SK-N-DZ (cell line): ENCODE measurements around the gene FPR2. TPM values are rescaled to one million over a fixed set of nuclear protein-coding genes. Genes with fewer than 3 reads are reported as not detected.
"Not testable (repeated sequence)": the region's sequence is repeated elsewhere in the genome, so short reads cannot be mapped to it uniquely, and the experiment has no call there.

Source experiments
- DNase-seq: peaks from one replicate; pipeline ENCODE4 v3.0.0-alpha.2; 2015; ENCODE audit warnings: low spot score
- polyA plus RNA-seq, 2 experiments: library from polyadenylated mRNA; depleted of rRNA; stranded (reverse); fragments of >200 nt; gene quantifications; 2 replicates each; pipeline ENCODE4 v1.2.3, GENCODE V29; 2014

FPR2 gene
- not detected in 2 replicates for polyA plus RNA-seq (2014; cell fraction: cytosol; rRNA removed)
- not detected in 2 replicates for polyA plus RNA-seq (2014; cell fraction: nucleus; rRNA removed)

GRCh38 chr19:51760697-51761356 lies at the start of gene FPR2:
Gene FPR2, plus strand, starts transcription at chr19:51761180. Its CDS starts 7,479 bp downstream, at chr19:51768659.
- DNase-seq: no peak

- no peak for DNase-seq
Observed at GRCh38 chr19:51711702-51712101, 49.3 kb upstream of the FPR2 start.

GRCh38 chr19:51712461-51713081 lies 48.4 kb upstream of the FPR2 start:
- peak; percentile 29 for DNase-seq

- no peak for DNase-seq
Observed at GRCh38 chr19:51713319-51714285, 47.4 kb upstream of the FPR2 start.

GRCh38 chr19:51714848-51715247 lies 46.1 kb upstream of the FPR2 start:
- DNase-seq: no peak

GRCh38 chr19:51715850-51716249 lies 45.1 kb upstream of the FPR2 start:
- no peak for DNase-seq

GRCh38 chr19:51716925-51717324 lies 44.1 kb upstream of the FPR2 start:
- DNase-seq: no peak

- no peak for DNase-seq
Observed at GRCh38 chr19:51719251-51719988, 41.6 kb upstream of the FPR2 start.

GRCh38 chr19:51721905-51722304 lies 39.1 kb upstream of the FPR2 start:
- no peak for DNase-seq

GRCh38 chr19:51722492-51722891 lies 38.5 kb upstream of the FPR2 start:
- DNase-seq: no peak

GRCh38 chr19:51724543-51724942 lies 36.4 kb upstream of the FPR2 start:
- no peak for DNase-seq

- DNase-seq: peak; percentile 12
Observed at GRCh38 chr19:51726049-51726448, 34.9 kb upstream of the FPR2 start.

GRCh38 chr19:51727349-51727880 lies 33.6 kb upstream of the FPR2 start:
- no peak for DNase-seq

- DNase-seq: no peak
Observed at GRCh38 chr19:51729781-51730180, 31.2 kb upstream of the FPR2 start.

- DNase-seq: no peak
Observed at GRCh38 chr19:51733742-51734522, 27.0 kb upstream of the FPR2 start.

GRCh38 chr19:51735759-51736449 lies 25.1 kb upstream of the FPR2 start:
- DNase-seq: no peak

- no peak for DNase-seq
Observed at GRCh38 chr19:51737389-51737788, 23.6 kb upstream of the FPR2 start.

- no peak for DNase-seq
Observed at GRCh38 chr19:51737924-51738323, 23.1 kb upstream of the FPR2 start.

- not testable (repeated sequence) for DNase-seq
Observed at GRCh38 chr19:51738523-51738922, 22.5 kb upstream of the FPR2 start.
